OCI-LY3 (cell line): Measurements from ENCODE around the gene PUS10.

Experiments
- H2AFZ ChIP-seq: fragments of 200-600, 300-600 bp; shearing (Covaris generic); 2 replicates; pipeline ENCODE4 v1.6.0; 2014; ENCODE audit warnings: antibody characterized with exemption, low read depth, low read length
- H3K27ac ChIP-seq: fragments of 200-600, 300-600 bp; sonication (generic); 2 replicates; pipeline ENCODE4 v1.5.1; 2014; ENCODE audit warnings: mild to moderate bottlenecking, low read length, moderate library complexity, mixed read lengths
- H3K27me3 ChIP-seq: fragments of 200-600, 300-600 bp; sonication (generic); 2 replicates; pipeline ENCODE4 v1.6.1; 2014; ENCODE audit warnings: low read depth, low read length, mixed read lengths
- H3K36me3 ChIP-seq: fragments of 200-600, 300-600 bp; sonication (generic); replicated peaks from 2 replicates; pipeline ENCODE3; 2014; ENCODE audit warnings: low read depth, low read length, mixed read lengths
- H3K4me1 ChIP-seq: fragments of 300-600, 200-600 bp; sonication (generic); 2 replicates; pipeline ENCODE4 v1.6.1; 2014; ENCODE audit warnings: low read length, mixed read lengths
- H3K4me2 ChIP-seq: fragments of 200-600, 300-600 bp; sonication (generic); 2 replicates; pipeline ENCODE4 v1.6.1; 2014; ENCODE audit warnings: low read length, mixed read lengths
- H3K4me3 ChIP-seq: fragments of 300-600, 200-600 bp; sonication (generic); 2 replicates; pipeline ENCODE4 v1.5.1; 2014; ENCODE audit warnings: antibody characterized with exemption, mild to moderate bottlenecking, low read length, moderate library complexity
- H3K79me2 ChIP-seq: fragments of 300-600, 200-600 bp; shearing (Covaris generic); 2 replicates; pipeline ENCODE4 v1.6.1; 2014; ENCODE audit warnings: mild to moderate bottlenecking, low read length, mixed read lengths
- H3K9ac ChIP-seq: fragments of 300-600, 200-600 bp; shearing (Covaris generic); 2 replicates; pipeline ENCODE4 v1.6.0; 2014; ENCODE audit warnings: mild to moderate bottlenecking, low read length, moderate library complexity
- H3K9me3 ChIP-seq: fragments of 200-600, 300-600 bp; shearing (Covaris generic); 2 replicates; pipeline ENCODE4 v1.6.1; 2014; ENCODE audit warnings: low read length, mixed read lengths; ENCODE audit not compliant: insufficient read depth
- H4K20me1 ChIP-seq: fragments of 200-600, 300-600 bp; sonication (generic); 2 replicates; pipeline ENCODE4 v1.6.1; 2016; ENCODE audit warnings: low read length, mixed read lengths; ENCODE audit not compliant: insufficient read depth
- EZH2phosphoT487 ChIP-seq: fragments of 200-600 bp; shearing (Covaris generic); IDR thresholded peaks from 2 replicates; pipeline ENCODE4 v1.6.1; 2018; ENCODE audit warnings: antibody characterized with exemption, mixed run types, low read depth
- TF ChIP-seq, protein P1 (sequence below): fragments of 200-600, 300-600 bp; sonication (generic); IDR thresholded peaks from 2 replicates; pipeline ENCODE4 v1.5.1; 2014; ENCODE audit warnings: antibody characterized with exemption, low read length, low read depth

The PUS10 gene

DNA sequence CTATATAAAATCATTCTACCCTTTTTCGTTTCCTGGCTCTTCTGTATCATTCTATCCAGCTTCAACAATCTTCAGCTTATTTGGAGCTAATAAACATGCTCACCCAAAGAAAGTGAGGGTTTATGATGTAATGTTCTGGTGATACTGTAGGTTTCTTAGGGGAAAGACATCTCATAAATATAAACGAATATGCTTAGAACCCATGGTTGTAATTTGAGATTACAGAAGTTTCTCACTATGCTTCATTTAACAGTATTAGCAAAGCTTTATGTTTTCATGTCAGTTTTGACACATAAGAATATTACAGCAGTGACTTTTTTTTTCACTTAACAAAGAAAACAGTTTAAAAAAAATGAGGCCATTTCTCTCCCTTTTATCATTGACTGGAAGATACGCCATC is 12.3 kb downstream of the PUS10 start:
- Histone ChIP-seq H4K20me1 (no peaks in the 10 kb centered on the region), H3K4me3 (no peak overlapping the region), H2AFZ (no peak overlapping the region), H3K27me3 (no peaks in the 10 kb centered on the region), H3K36me3 (no peaks in the 10 kb centered on the region), H3K79me2 (no peaks in the 10 kb centered on the region), H3K9ac (no peak overlapping the region), H3K9me3 (no peaks in the 10 kb centered on the region), H3K27ac (no peak overlapping the region), H3K4me2 (no peak overlapping the region), H3K4me1 (no peaks in the 10 kb centered on the region)
- TF ChIP-seq, protein P1, sequence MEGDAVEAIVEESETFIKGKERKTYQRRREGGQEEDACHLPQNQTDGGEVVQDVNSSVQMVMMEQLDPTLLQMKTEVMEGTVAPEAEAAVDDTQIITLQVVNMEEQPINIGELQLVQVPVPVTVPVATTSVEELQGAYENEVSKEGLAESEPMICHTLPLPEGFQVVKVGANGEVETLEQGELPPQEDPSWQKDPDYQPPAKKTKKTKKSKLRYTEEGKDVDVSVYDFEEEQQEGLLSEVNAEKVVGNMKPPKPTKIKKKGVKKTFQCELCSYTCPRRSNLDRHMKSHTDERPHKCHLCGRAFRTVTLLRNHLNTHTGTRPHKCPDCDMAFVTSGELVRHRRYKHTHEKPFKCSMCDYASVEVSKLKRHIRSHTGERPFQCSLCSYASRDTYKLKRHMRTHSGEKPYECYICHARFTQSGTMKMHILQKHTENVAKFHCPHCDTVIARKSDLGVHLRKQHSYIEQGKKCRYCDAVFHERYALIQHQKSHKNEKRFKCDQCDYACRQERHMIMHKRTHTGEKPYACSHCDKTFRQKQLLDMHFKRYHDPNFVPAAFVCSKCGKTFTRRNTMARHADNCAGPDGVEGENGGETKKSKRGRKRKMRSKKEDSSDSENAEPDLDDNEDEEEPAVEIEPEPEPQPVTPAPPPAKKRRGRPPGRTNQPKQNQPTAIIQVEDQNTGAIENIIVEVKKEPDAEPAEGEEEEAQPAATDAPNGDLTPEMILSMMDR = no peak
- TF ChIP-seq EZH2phosphoT487 = no peak

DNA sequence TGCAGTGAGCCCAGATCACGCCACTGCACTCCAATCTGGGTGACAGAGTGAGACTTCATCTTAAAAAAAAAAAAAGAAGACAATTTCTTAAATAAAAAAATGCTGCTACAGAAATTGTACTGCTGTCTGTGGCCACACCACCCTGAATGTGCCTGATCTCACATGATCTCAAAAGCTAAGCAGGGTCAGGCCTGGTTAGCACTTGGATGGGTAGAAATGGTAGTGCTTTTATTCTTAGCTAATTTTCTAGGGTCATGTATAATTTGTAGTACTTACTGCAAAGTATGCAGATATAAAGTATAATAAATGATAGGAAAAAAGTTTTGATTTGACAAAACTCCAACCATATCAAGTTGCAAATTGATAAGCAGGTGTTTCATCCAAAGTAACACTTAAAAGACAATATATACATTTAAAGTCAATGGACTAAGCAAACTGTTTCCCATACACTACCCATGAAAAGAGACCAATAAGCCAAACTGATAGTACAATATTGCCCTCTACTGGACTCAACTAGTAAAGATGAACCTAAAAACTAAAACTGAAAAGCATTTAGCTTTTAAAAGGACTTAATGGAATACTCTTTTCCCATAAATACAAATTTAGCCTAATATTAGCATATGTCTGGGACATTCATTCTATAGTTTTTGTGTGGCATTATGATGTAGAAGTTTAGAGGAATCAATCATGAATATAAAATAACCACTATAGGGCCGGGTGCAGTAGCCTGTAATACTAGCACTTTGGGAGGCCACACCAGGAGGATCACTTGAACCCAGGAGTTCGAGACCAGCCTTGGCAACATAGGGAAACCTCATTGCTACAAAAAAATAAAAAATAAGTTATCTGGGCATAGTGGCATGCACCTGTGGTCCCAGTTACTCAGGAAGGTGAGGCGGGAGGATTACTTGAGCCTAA is 19.2 kb downstream of the PUS10 start:
- Histone ChIP-seq H3K4me1 (peaks cover 12% of the 10 kb centered on the region; the same call in 1 of the 2 replicates), H3K4me2 (no peak overlapping the region), H3K36me3 (no peaks in the 10 kb centered on the region), H2AFZ (no peak overlapping the region), H4K20me1 (no peaks in the 10 kb centered on the region), H3K27me3 (no peaks in the 10 kb centered on the region), H3K27ac (no peak overlapping the region), H3K9ac (no peak overlapping the region), H3K9me3 (no peaks in the 10 kb centered on the region), H3K79me2 (no peaks in the 10 kb centered on the region), H3K4me3 (no peak overlapping the region)
- no peak for TF ChIP-seq EZH2phosphoT487
- TF ChIP-seq, protein P1 = peak; percentile 82

DNA sequence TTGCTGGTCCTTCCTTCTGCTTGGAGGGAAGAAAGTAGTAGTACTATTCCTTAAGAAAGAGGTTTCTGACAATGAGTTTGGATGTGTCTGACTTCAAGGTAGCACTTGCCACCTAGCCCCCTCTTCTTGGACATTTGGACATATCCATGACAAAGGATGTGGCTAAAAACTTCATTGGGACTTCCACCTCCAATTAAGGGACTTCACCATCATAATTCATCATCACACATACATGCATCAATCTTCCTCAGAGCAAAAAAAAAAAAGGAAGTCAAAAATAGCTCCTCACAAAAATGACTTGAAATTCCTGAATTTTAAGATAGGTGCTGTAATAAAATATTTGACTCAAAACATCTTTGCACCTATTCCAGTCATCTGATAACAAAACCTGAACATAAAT is 23.9 kb downstream of the PUS10 start:
- no peaks in the 10 kb centered on the region for H3K79me2 ChIP-seq

DNA sequence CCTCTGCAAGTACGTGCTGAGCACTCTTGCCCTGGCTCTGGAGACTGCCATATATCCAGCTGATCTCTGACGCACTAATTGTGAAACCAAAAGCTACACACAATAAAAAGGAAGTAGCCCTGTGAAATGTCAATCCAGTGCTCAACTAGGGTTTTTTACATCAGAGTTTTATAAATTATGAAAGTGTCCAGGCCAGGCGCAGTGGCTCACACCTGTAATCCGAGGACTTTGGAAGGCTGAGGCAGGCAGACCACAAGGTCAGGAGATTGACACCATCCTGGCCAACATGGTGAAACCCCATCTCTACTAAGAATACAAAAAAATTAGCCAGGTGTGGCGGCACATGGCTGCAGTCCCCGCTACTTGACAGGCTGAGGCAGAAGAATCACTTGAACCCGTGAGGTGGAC is 25.1 kb downstream of the PUS10 start:
- peaks cover 23% of the 10 kb centered on the region for H3K4me1 ChIP-seq
- peak overlapping the region; percentile 63 for H3K27ac ChIP-seq
- peak overlapping the region; percentile 58 for H3K4me3 ChIP-seq
- no peaks in the 10 kb centered on the region for H4K20me1 ChIP-seq
- H3K27me3 ChIP-seq = no peaks in the 10 kb centered on the region
- TF ChIP-seq, protein P1 = no peak
- no peak for TF ChIP-seq EZH2phosphoT487
- H3K79me2 ChIP-seq = no peaks in the 10 kb centered on the region
- H3K36me3 ChIP-seq = peaks cover 16% of the 10 kb centered on the region
- peaks cover 13% of the 10 kb centered on the region for H3K9me3 ChIP-seq
- H3K9ac ChIP-seq = peak overlapping the region; percentile 38
- peak overlapping the region; percentile 46 for H3K4me2 ChIP-seq
- H2AFZ ChIP-seq = no peak overlapping the region

More for the DNA sequence above, 23.9 kb downstream of the PUS10 start:
- Histone ChIP-seq H3K9me3 (peaks cover 13% of the 10 kb centered on the region), H3K4me2 (no peak overlapping the region), H3K36me3 (peaks cover 16% of the 10 kb centered on the region), H4K20me1 (no peaks in the 10 kb centered on the region), H3K27me3 (no peaks in the 10 kb centered on the region), H3K4me1 (peaks cover 26% of the 10 kb centered on the region), H3K27ac (no peak overlapping the region), H2AFZ (no peak overlapping the region), H3K4me3 (no peak overlapping the region), H3K9ac (no peak overlapping the region)
- no peak for TF ChIP-seq EZH2phosphoT487
- TF ChIP-seq, protein P1 = no peak
